GM23338 (cell line): ENCODE data around the gene MYH14.

Source experiments
- CREB1 ChIP-seq: fragments of 250-450 bp; sonication (Bioruptor Pico); IDR thresholded peaks from 2 replicates; pipeline ENCODE4 v1.5.0; 2020; ENCODE audit warnings: low read depth, mild to moderate bottlenecking, moderate library complexity
- CTCF ChIP-seq, 2 experiments: fragments of 200-600 bp in 1 of 2; sonication (generic) in 1 of 2; conservative IDR thresholded peaks; 2 replicates each; pipeline versions ENCODE4 v1.5.1 to v1.6.1; 2016 to 2017; ENCODE audit warnings: antibody characterized with exemption in 2 of 2, low read depth in 2 of 2, mild to moderate bottlenecking in 2 of 2, moderate library complexity in 1 of 2
- EZH2 ChIP-seq: fragments of 200-600 bp; sonication (generic); IDR thresholded peaks from one replicate; pipeline ENCODE4 v1.8.0; 2017; ENCODE audit warnings: antibody characterized with exemption, mild to moderate bottlenecking, low read depth; ENCODE audit not compliant: unreplicated experiment
- EZH2phosphoT487 ChIP-seq: fragments of 200-600 bp; sonication (generic); IDR thresholded peaks from one replicate; pipeline ENCODE4 v1.8.1; 2018; ENCODE audit warnings: antibody characterized with exemption; ENCODE audit not compliant: unreplicated experiment
- JUNB ChIP-seq: IDR thresholded peaks from one replicate; pipeline ENCODE4 v1.6.1; 2016; ENCODE audit warnings: antibody characterized with exemption; ENCODE audit not compliant: unreplicated experiment
- NANOG ChIP-seq: IDR thresholded peaks from 2 replicates; pipeline ENCODE4 v1.6.1; 2016; ENCODE audit warnings: antibody characterized with exemption, borderline replicate concordance
- POLR2AphosphoS5 ChIP-seq: IDR thresholded peaks from 2 replicates; pipeline ENCODE4 v1.6.1; 2016; ENCODE audit warnings: antibody characterized with exemption, low read depth
- STAT1 ChIP-seq: IDR thresholded peaks from one replicate; pipeline ENCODE4 v1.6.1; 2016; ENCODE audit warnings: antibody characterized with exemption; ENCODE audit not compliant: unreplicated experiment
- ZNF114 ChIP-seq: fragments of 250-450 bp; sonication (Bioruptor Pico); IDR thresholded peaks from 2 replicates; pipeline ENCODE4 v1.5.0; 2020; ENCODE audit warnings: mild to moderate bottlenecking, moderate library complexity
- ZNF331 ChIP-seq: fragments of 250-450 bp; sonication (Bioruptor Pico); IDR thresholded peaks from 2 replicates; pipeline ENCODE4 v1.5.0; 2020; ENCODE audit warnings: low read depth, mild to moderate bottlenecking, moderate library complexity
- TF ChIP-seq, protein P1 (sequence below): IDR thresholded peaks from one replicate; pipeline ENCODE4 v1.6.1; 2018; ENCODE audit warnings: antibody characterized with exemption; ENCODE audit not compliant: unreplicated experiment
- TF ChIP-seq, protein P2 (sequence below): fragments of 250-450 bp; sonication (Bioruptor Pico); IDR thresholded peaks from 2 replicates; pipeline ENCODE4 v1.5.0; 2020; ENCODE audit warnings: mild to moderate bottlenecking, moderate library complexity

DNA sequence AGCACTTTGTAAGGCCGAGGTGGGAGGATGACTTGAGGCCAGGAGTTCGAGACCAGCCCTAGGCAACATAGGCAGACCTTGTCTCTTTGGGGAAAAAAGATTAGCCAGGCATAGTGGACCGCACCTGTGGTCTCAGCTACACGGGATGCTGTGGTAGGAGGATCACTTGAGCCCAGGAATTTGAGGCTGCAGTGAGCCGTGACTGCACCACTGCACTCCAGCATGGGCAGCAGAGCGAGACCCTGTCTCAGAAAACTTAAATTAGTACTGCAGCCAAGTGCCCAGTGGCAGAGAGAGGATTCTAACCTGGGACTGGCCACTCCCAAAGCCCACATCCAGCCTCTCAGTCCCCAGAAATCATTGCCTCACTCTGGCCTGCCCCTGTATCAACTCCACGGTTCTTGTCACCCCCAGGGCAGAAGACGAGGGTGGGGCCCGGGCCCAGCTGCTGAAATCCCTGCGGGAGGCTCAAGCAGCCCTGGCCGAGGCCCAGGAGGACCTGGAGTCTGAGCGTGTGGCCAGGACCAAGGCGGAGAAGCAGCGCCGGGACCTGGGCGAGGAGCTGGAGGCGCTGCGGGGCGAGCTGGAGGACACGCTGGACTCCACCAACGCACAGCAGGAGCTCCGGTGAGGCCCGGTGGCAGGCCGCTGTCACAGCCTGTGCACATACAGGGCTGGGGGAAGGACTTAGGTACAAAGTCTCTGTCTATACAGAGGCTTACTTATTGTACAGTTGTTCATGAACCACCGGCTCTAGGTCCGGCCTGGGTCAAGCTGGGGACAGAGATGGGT is 72.4 kb downstream of the MYH14 start:
- TF ChIP-seq EZH2 (no peak), CTCF (conservative IDR thresholded peaks at IDR 0.05; ENCODE audit: low read depth in 2 of 2) (no peak), ZNF114 (CRISPR knock-in tag) (no peak), EZH2phosphoT487 (no peak), CREB1 (CRISPR knock-in tag) (no peak), POLR2AphosphoS5 (no peak), JUNB (no peak), ZNF331 (CRISPR knock-in tag) (no peak), NANOG (no peak), STAT1 (no peak)
- TF ChIP-seq, protein P1, sequence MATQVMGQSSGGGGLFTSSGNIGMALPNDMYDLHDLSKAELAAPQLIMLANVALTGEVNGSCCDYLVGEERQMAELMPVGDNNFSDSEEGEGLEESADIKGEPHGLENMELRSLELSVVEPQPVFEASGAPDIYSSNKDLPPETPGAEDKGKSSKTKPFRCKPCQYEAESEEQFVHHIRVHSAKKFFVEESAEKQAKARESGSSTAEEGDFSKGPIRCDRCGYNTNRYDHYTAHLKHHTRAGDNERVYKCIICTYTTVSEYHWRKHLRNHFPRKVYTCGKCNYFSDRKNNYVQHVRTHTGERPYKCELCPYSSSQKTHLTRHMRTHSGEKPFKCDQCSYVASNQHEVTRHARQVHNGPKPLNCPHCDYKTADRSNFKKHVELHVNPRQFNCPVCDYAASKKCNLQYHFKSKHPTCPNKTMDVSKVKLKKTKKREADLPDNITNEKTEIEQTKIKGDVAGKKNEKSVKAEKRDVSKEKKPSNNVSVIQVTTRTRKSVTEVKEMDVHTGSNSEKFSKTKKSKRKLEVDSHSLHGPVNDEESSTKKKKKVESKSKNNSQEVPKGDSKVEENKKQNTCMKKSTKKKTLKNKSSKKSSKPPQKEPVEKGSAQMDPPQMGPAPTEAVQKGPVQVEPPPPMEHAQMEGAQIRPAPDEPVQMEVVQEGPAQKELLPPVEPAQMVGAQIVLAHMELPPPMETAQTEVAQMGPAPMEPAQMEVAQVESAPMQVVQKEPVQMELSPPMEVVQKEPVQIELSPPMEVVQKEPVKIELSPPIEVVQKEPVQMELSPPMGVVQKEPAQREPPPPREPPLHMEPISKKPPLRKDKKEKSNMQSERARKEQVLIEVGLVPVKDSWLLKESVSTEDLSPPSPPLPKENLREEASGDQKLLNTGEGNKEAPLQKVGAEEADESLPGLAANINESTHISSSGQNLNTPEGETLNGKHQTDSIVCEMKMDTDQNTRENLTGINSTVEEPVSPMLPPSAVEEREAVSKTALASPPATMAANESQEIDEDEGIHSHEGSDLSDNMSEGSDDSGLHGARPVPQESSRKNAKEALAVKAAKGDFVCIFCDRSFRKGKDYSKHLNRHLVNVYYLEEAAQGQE: no peak
- TF ChIP-seq, protein P2, sequence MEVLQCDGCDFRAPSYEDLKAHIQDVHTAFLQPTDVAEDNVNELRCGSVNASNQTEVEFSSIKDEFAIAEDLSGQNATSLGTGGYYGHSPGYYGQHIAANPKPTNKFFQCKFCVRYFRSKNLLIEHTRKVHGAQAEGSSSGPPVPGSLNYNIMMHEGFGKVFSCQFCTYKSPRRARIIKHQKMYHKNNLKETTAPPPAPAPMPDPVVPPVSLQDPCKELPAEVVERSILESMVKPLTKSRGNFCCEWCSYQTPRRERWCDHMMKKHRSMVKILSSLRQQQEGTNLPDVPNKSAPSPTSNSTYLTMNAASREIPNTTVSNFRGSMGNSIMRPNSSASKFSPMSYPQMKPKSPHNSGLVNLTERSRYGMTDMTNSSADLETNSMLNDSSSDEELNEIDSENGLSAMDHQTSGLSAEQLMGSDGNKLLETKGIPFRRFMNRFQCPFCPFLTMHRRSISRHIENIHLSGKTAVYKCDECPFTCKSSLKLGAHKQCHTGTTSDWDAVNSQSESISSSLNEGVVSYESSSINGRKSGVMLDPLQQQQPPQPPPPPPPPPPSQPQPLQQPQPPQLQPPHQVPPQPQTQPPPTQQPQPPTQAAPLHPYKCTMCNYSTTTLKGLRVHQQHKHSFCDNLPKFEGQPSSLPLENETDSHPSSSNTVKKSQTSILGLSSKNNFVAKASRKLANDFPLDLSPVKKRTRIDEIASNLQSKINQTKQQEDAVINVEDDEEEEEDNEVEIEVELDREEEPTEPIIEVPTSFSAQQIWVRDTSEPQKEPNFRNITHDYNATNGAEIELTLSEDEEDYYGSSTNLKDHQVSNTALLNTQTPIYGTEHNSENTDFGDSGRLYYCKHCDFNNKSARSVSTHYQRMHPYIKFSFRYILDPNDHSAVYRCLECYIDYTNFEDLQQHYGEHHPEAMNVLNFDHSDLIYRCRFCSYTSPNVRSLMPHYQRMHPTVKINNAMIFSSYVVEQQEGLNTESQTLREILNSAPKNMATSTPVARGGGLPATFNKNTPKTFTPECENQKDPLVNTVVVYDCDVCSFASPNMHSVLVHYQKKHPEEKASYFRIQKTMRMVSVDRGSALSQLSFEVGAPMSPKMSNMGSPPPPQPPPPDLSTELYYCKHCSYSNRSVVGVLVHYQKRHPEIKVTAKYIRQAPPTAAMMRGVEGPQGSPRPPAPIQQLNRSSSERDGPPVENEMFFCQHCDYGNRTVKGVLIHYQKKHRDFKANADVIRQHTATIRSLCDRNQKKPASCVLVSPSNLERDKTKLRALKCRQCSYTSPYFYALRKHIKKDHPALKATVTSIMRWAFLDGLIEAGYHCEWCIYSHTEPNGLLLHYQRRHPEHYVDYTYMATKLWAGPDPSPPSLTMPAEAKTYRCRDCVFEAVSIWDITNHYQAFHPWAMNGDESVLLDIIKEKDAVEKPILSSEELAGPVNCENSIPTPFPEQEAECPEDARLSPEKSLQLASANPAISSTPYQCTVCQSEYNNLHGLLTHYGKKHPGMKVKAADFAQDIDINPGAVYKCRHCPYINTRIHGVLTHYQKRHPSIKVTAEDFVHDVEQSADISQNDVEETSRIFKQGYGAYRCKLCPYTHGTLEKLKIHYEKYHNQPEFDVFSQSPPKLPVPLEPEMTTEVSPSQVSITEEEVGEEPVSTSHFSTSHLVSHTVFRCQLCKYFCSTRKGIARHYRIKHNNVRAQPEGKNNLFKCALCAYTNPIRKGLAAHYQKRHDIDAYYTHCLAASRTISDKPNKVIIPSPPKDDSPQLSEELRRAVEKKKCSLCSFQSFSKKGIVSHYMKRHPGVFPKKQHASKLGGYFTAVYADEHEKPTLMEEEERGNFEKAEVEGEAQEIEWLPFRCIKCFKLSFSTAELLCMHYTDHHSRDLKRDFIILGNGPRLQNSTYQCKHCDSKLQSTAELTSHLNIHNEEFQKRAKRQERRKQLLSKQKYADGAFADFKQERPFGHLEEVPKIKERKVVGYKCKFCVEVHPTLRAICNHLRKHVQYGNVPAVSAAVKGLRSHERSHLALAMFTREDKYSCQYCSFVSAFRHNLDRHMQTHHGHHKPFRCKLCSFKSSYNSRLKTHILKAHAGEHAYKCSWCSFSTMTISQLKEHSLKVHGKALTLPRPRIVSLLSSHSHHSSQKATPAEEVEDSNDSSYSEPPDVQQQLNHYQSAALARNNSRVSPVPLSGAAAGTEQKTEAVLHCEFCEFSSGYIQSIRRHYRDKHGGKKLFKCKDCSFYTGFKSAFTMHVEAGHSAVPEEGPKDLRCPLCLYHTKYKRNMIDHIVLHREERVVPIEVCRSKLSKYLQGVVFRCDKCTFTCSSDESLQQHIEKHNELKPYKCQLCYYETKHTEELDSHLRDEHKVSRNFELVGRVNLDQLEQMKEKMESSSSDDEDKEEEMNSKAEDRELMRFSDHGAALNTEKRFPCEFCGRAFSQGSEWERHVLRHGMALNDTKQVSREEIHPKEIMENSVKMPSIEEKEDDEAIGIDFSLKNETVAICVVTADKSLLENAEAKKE: no peak
